Kidney epithelial cell (primary cell): ENCODE data around the gene A4GNT. TPM values are rescaled to one million over a fixed set of nuclear protein-coding genes. Genes with fewer than 3 reads are reported as not detected.
"Not testable (repeated sequence)": the region's sequence is repeated elsewhere in the genome, so short reads cannot be mapped to it uniquely, and the experiment has no call there.

Experiments
- DNase-seq: peaks from one replicate; pipeline ENCODE4 v3.0.0-alpha.2; 2010; ENCODE audit warnings: low read depth
- H3K27me3 ChIP-seq: 2 replicates; pipeline ENCODE4 v1.6.0; 2011; ENCODE audit warnings: low read length; ENCODE audit not compliant: control insufficient read depth, insufficient read depth
- H3K36me3 ChIP-seq: 2 replicates; pipeline ENCODE4 v1.5.1; 2011; ENCODE audit warnings: low read length; ENCODE audit not compliant: control insufficient read depth, insufficient read depth
- H3K4me3 ChIP-seq: 2 replicates; pipeline ENCODE4 v1.5.1; 2011; ENCODE audit warnings: low read depth, mild to moderate bottlenecking, control low read depth, low read length
- total RNA-seq: library from RNA; depleted of rRNA; stranded (reverse); fragments of >200 nt; gene quantifications from 2 replicates; pipeline ENCODE4 v1.2.3, GENCODE V29; 2015
- TF ChIP-seq, protein P1 (sequence below): IDR thresholded peaks from 2 replicates; pipeline ENCODE4 v1.5.1; 2011; ENCODE audit warnings: mild to moderate bottlenecking, moderate library complexity, low read length, control low read depth, inconsistent platforms; ENCODE audit not compliant: insufficient read depth, poor library complexity, severe bottlenecking

A4GNT gene
- total RNA-seq, 1 donor from 2014 or later = not detected

DNA sequence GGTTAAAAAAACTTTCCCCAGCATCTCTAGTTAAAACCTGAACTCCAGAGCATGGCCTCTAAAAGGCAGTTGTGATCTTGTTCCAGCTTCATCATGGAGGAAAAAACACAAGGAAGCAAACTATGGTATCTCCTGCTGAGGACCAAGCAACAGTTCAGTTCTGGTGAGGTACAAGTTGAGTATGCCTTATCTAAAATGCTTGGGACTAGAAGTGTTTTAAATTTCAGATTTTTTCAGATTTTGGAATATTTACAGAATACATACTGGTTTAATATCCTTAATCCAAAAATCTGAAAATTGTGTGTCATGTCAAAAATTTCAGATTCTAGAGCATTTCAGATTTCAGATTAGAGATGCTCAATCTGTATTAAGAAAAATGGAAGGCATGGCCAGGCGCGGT lies 32.9 kb upstream of the A4GNT start:
- TF ChIP-seq, protein P1, sequence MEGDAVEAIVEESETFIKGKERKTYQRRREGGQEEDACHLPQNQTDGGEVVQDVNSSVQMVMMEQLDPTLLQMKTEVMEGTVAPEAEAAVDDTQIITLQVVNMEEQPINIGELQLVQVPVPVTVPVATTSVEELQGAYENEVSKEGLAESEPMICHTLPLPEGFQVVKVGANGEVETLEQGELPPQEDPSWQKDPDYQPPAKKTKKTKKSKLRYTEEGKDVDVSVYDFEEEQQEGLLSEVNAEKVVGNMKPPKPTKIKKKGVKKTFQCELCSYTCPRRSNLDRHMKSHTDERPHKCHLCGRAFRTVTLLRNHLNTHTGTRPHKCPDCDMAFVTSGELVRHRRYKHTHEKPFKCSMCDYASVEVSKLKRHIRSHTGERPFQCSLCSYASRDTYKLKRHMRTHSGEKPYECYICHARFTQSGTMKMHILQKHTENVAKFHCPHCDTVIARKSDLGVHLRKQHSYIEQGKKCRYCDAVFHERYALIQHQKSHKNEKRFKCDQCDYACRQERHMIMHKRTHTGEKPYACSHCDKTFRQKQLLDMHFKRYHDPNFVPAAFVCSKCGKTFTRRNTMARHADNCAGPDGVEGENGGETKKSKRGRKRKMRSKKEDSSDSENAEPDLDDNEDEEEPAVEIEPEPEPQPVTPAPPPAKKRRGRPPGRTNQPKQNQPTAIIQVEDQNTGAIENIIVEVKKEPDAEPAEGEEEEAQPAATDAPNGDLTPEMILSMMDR = no peak
- no peak for DNase-seq
- Histone ChIP-seq H3K27me3 (no peaks in the 10 kb centered on the region), H3K4me3 (no peak overlapping the region), H3K36me3 (peaks cover 2% of the 10 kb centered on the region)

DNA sequence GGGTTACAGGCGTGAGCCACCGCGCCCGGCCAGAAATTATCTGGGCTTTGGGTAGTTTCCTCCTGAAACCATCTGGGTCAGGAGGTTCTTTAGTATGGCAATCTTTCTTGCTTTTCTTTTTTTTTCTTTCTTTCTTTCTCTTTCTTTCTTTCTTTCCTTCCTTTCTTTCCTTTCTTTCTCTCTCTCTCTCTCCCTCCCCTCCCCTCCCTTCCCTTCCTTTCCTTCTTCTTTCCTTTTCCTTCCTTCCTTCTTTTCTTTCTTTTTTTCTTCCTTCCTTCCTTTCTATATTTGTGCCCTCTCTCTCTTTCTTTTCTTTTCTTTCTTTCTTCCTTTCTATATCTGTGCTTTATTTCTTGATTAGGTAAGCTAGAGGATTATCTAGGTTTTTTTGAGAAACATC lies 25.6 kb upstream of the A4GNT start:
- Histone ChIP-seq H3K36me3 (no peaks in the 10 kb centered on the region), H3K4me3 (no peak overlapping the region), H3K27me3 (no peaks in the 10 kb centered on the region)
- no peak for DNase-seq
- TF ChIP-seq, protein P1 = no peak

DNA sequence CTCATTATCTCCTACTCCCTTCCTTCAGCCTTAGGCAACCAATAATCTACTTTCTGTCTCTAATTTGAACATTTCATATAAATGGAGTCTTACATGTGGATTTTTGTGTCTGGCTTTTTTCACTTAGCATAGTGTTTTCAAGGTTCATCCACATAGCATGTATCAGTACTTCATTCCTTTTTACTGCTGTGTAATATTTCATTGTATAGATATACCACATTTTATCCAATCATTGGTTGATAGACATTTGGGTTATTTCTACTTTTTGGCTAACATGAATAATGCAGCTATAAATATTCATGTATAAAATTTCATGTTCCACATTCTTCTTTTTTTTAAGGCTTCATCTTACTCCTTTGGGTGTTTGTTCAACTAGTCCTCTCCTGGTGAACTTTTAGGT lies 22.3 kb upstream of the A4GNT start:
- TF ChIP-seq, protein P1 = no peak
- no peaks in the 10 kb centered on the region for H3K27me3 ChIP-seq
- H3K4me3 ChIP-seq = no peak overlapping the region
- DNase-seq = no peak
- no peaks in the 10 kb centered on the region for H3K36me3 ChIP-seq

DNA sequence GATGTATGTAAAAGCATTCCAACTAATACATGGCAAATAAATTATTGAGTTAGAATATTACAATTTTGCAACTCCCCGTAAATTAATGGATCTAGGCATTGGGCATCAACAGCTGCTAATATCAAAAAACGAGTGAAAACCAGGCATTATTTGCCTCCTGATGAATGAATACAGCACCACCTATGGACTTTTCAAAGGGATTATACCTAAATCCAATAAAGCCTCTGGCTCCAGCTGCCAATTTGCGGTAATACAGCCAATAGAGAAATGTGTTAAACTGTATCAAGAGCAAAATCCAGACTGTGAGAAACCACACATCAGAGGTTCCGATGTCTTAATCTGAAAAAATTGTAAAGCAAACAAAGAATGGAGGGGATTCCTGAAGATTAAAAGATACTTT lies 16.3 kb upstream of the A4GNT start:
- no peaks in the 10 kb centered on the region for H3K36me3 ChIP-seq
- no peak for DNase-seq
- no peaks in the 10 kb centered on the region for H3K27me3 ChIP-seq
- no peak overlapping the region for H3K4me3 ChIP-seq
- TF ChIP-seq, protein P1 = no peak

DNA sequence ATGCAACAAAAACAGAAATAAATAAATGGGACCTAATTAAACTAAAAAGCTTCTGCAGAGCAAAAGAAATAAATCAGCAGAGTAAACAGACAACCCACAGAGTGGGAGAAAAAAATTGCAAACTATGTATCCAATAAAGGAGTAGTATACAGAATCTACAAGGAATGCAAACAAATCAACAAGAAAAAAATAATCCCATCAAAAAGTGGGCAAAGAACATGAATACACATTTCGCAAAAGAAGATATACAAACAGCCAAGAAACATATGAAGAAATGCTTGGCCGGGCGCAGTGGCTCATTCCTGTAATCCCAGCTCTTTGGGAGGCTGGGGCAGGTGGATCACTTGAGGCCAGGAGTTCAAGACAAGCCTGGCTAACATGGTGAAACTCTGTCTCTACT lies 10.0 kb upstream of the A4GNT start:
- H3K4me3 ChIP-seq, H3K36me3 ChIP-seq, DNase-seq, H3K27me3 ChIP-seq: not testable (repeated sequence)

DNA sequence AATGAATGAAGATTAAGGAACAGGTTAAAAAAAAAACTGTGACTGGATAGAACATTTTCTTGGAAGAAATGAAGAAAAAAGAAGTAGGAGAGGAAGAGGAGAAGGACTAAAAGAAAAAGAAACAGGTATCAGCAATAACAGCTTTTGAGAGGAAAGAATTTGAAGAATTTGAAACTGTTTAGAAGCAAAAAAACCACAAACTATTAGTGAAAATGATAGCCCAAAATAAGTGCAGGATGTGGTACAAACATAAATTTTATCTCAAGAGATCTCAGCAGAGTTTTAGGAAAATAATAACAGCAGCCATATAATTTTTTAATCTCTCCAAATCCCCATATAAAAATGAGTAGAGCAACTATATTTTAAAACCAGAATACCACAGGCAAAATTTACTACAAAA lies 8.8 kb upstream of the A4GNT start:
- Histone ChIP-seq H3K4me3 (no peak overlapping the region), H3K36me3 (no peaks in the 10 kb centered on the region), H3K27me3 (no peaks in the 10 kb centered on the region)
- TF ChIP-seq, protein P1 = no peak
- no peak for DNase-seq
